ENCODE results near the gene PLCB3. TPM values are rescaled to one million over a fixed set of nuclear protein-coding genes. Genes with fewer than 3 reads are reported as not detected.
A peak's percentile ranks its signal among the peaks of the same experiment; 100 is the strongest.

PLCB3 gene
- total RNA-seq, 4 donors from 2014 or later = 64.5 to 115 (median 91.2) TPM

DNA sequence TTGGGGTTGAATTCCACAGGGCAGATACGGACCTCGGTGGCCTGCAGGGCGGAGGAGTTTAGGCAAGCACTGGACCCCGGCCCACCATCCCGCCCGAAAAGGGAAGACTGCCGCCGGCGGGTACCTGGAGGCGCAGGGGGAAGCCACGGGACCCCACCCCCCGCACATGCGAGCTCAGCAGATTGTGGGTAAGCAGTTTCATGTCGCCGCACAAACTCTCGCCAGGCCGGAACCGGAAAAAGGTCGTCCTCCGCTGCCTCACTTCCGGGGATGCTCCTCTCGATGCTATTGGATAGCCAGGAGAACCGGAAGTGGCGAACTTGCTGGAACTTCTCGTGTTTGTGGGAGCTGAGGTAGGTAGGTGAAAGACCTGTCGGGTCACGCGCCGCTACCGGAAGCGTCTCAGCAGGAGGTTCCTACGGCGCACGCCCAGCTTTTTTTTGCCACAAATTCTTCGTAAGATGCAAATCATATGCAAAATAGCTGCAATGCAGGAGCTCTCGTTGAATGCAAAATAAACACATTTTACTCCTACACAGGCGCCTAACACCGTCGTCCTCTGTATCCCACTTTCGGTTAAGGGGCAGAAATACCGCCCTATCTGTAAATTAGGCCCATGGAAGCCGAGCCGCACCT is 66.1 kb downstream of the PLCB3 start, which contains the start of gene TRMT112:
TSS of gene TRMT112 (minus strand) at position 235 of the 636 bp plus-strand sequence. CDS start at position 202, 33 bp downstream.
- TF ChIP-seq EP300 (IDR thresholded peaks at IDR 0.05; ENCODE audit: low read depth) (peak; percentile 20), POLR2AphosphoS5 (IDR thresholded peaks at IDR 0.05) (peak; percentile 86 to 94 (median 91)), POLR2A (IDR thresholded peaks at IDR 0.05) (peak; percentile 85)
- TF ChIP-seq, protein P1, sequence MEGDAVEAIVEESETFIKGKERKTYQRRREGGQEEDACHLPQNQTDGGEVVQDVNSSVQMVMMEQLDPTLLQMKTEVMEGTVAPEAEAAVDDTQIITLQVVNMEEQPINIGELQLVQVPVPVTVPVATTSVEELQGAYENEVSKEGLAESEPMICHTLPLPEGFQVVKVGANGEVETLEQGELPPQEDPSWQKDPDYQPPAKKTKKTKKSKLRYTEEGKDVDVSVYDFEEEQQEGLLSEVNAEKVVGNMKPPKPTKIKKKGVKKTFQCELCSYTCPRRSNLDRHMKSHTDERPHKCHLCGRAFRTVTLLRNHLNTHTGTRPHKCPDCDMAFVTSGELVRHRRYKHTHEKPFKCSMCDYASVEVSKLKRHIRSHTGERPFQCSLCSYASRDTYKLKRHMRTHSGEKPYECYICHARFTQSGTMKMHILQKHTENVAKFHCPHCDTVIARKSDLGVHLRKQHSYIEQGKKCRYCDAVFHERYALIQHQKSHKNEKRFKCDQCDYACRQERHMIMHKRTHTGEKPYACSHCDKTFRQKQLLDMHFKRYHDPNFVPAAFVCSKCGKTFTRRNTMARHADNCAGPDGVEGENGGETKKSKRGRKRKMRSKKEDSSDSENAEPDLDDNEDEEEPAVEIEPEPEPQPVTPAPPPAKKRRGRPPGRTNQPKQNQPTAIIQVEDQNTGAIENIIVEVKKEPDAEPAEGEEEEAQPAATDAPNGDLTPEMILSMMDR (IDR thresholded peaks at IDR 0.05) = no peak
- Histone ChIP-seq H3K36me3 (peaks cover 0 to 11% (median 3%) of the 10 kb centered on the region in 4 donors), H3K4me1 (peaks cover 4 to 61% (median 42%) of the 10 kb centered on the region in 4 donors)

DNA sequence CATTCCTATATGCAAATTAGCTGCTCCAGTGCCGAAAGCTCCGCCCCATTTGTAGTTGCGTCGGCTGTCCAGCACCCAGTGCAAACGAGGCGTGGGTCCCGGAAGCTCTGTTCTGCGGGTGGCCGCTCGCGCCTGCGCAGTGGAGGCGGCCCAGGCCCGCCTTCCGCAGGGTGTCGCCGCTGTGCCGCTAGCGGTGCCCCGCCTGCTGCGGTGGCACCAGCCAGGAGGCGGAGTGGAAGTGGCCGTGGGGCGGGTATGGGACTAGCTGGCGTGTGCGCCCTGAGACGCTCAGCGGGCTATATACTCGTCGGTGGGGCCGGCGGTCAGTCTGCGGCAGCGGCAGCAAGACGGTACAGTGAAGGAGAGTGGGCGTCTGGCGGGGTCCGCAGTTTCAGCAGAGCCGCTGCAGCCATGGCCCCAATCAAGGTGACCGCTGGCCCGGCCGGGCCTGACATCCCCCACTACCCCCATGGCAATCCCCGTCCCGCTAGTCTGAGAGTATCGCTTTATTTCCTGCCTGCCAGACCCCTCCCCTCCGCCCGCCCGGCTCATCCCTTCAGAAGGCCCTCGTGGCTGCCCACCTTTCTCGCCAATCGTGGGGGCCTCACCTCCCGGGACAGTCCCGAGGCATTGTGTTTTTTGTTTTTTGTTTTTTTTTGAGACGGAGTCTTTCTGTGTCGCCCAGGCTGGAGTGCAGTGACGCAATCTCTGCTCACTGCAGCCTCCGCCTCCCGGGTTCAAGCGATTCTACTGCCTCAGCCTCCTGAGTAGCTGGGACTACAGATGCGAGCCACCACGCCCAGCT is 66.8 kb downstream of the PLCB3 start, which contains the start of gene PRDX5:
TSS of gene PRDX5 (plus strand) at position 161 of the 805 bp plus-strand sequence. CDS start at position 256, 95 bp downstream.
- Histone ChIP-seq H3K36me3 (peaks cover 0 to 11% (median 3%) of the 10 kb centered on the region in 4 donors), H3K4me1 (peaks cover 4 to 55% (median 43%) of the 10 kb centered on the region in 4 donors), H3K4me3 (peak within 1 kb of the TSS; percentile 51 to 91 (median 72)), H3K27ac (peak within 1 kb of the TSS; percentile 95 to 99 (median 96)), H3K27me3 (no peaks in the 10 kb centered on the region), H3K9me3 (no peaks in the 10 kb centered on the region)
- TF ChIP-seq, protein P1 (IDR thresholded peaks at IDR 0.05) = peak in 4 of 5 experiments; percentile 19 to 73 (median 34)
- TF ChIP-seq POLR2A (IDR thresholded peaks at IDR 0.05) (peak; percentile 96), POLR2AphosphoS5 (IDR thresholded peaks at IDR 0.05) (peak; percentile 96), EP300 (IDR thresholded peaks at IDR 0.05; ENCODE audit: low read depth) (no peak)
- WGBS, 2 donors (ENCODE audit: low coverage in 1 of 2) = 0% methylated on average over 6 to 47 of the region's 61 CpGs
- peak; percentile 97 for DNase-seq
- in situ Hi-C loops (cut with MboI; ENCODE audit: low pct_ligation_motif_present in 1 of 4, low pct_unique_long_range_greater_than_20kb in 1 of 4, low sequenced_read_pairs in 3 of 4) = no loop called here
- intact Hi-C loops (cut with DNase I; ENCODE audit: low total_unique reads) = no loop called here

More for the DNA sequence above, 66.1 kb downstream of the PLCB3 start, which contains the start of gene TRMT112:
- peak within 1 kb of the TSS; percentile 95 to 99 (median 96) for H3K27ac ChIP-seq
- in situ Hi-C loops (cut with MboI; ENCODE audit: low pct_ligation_motif_present in 1 of 4, low pct_unique_long_range_greater_than_20kb in 1 of 4, low sequenced_read_pairs in 3 of 4) = no loop called here
- H3K9me3 ChIP-seq = no peaks in the 10 kb centered on the region
- peak; percentile 96 for DNase-seq
- 0% methylated on average over 43 of the region's 43 CpGs; no CpG with 5 or more reads in 1 of the 2 donors for WGBS, 2 donors (ENCODE audit: low coverage in 1 of 2)
- peak within 1 kb of the TSS; percentile 51 to 91 (median 72) for H3K4me3 ChIP-seq
- no peaks in the 10 kb centered on the region for H3K27me3 ChIP-seq
- intact Hi-C loops (cut with DNase I; ENCODE audit: low total_unique reads) = no loop called here

Small RNA genes lying within 50 kb of the gene (small RNA-seq; reads per million reads assigned to genes)
- gene RF00019 = 0 reads per million in 4 donors

Other genes starting within 250 kb of the PLCB3 start
- gene FLRT1, start 215.6 kb upstream of the PLCB3 start, total RNA-seq = 1 to 10 TPM in 2 of 4 donors, under 1 TPM in 2; 0.32 to 1.4 (median 0.90) TPM
- gene MACROD1, start 85.4 kb upstream of the PLCB3 start, total RNA-seq = 10 to 100 TPM; 42.9 to 50.7 (median 50.1) TPM
- 100 to 1,000 TPM in 1 of 4 donors, 10 to 100 TPM in 3; 45.3 to 181 (median 65.9) TPM for gene STIP1, start 65.4 kb upstream of the PLCB3 start, total RNA-seq
- gene FERMT3, start 44.8 kb upstream of the PLCB3 start, total RNA-seq = 10 to 100 TPM; 14.6 to 63.3 (median 28.6) TPM
- 100 to 1,000 TPM in 2 of 4 donors, 10 to 100 TPM in 2; 82.4 to 113 (median 99.1) TPM for gene TRPT1, start 25.3 kb upstream of the PLCB3 start, total RNA-seq
- 100 to 1,000 TPM in 3 of 4 donors, 10 to 100 TPM in 1; 84.0 to 215 (median 127) TPM for gene NUDT22, start 25.3 kb upstream of the PLCB3 start, total RNA-seq
- gene DNAJC4, start 21.0 kb upstream of the PLCB3 start, total RNA-seq = 100 to 1,000 TPM in 1 of 4 donors, 10 to 100 TPM in 3; 52.6 to 214 (median 76.0) TPM
- 10 to 100 TPM; 34.0 to 84.9 (median 36.8) TPM for gene VEGFB, start 16.9 kb upstream of the PLCB3 start, total RNA-seq
- 100 to 1,000 TPM in 2 of 4 donors, 10 to 100 TPM in 2; 63.6 to 203 (median 102) TPM for gene FKBP2, start 10.4 kb upstream of the PLCB3 start, total RNA-seq
- gene PPP1R14B, start 4.6 kb upstream of the PLCB3 start, total RNA-seq = 10 to 100 TPM; 62.8 to 80.4 (median 73.2) TPM
- 100 to 1,000 TPM in 3 of 4 donors, 10 to 100 TPM in 1; 93.9 to 154 (median 139) TPM for gene BAD, start 33.1 kb downstream of the PLCB3 start, total RNA-seq
- gene GPR137, start 34.3 kb downstream of the PLCB3 start, total RNA-seq = 10 to 100 TPM in 3 of 4 donors, 1 to 10 TPM in 1; 6.4 to 35.2 (median 27.4) TPM
- under 1 TPM in 1 of 4 donors, not detected in 3; 0.27 TPM for gene KCNK4, start 39.8 kb downstream of the PLCB3 start, total RNA-seq
- 10 to 100 TPM in 1 of 4 donors, not detected in 3; 20.9 TPM for gene CATSPERZ, start 48.8 kb downstream of the PLCB3 start, total RNA-seq
- gene ESRRA, start 54.0 kb downstream of the PLCB3 start, total RNA-seq = 100 to 1,000 TPM; 142 to 272 (median 221) TPM
- 10 to 100 TPM; 59.1 to 99.9 (median 82.7) TPM for gene TRMT112, start 66.0 kb downstream of the PLCB3 start, total RNA-seq
- gene PRDX5, start 66.6 kb downstream of the PLCB3 start, total RNA-seq = 100 to 1,000 TPM; 152 to 381 (median 265) TPM
- gene CCDC88B, start 88.7 kb downstream of the PLCB3 start, total RNA-seq = 100 to 1,000 TPM in 1 of 4 donors, 10 to 100 TPM in 3; 24.8 to 203 (median 47.1) TPM
- gene RPS6KA4, start 107.6 kb downstream of the PLCB3 start, total RNA-seq = 10 to 100 TPM; 14.5 to 86.0 (median 34.5) TPM